HCT116 (cell line): ENCODE measurements around the gene POU6F1. TPM values are rescaled to one million over a fixed set of nuclear protein-coding genes. Genes with fewer than 3 reads are reported as not detected.

Source experiments
- ATAC-seq: fragments of 200-7000 bp; cut with Tn5 transposase; 2 replicates; pipeline ENCODE4 v1.9.1; 2020; ENCODE audit warnings: mild to moderate bottlenecking, moderate library complexity
- BruUV-seq: library from RNA; stranded (reverse); fragments of 400-500 nt; replicated peaks from 2 replicates; lab custom pipeline; 2021; lab: Mats Ljungman, UMichigan
- CTCF ChIA-PET: fragments of 300-600 bp; sonication (Branson Sonifier 250); formaldehyde crosslinking; loops from one replicate; lab custom pipeline; 2021; ENCODE audit warnings: antibody characterized with exemption; lab: Charles Lee
- POLR2A ChIA-PET: fragments of 300-600, 350-600 bp; sonication (Branson Sonifier 250); formaldehyde crosslinking; loops from one replicate; lab custom pipeline; 2021; ENCODE audit warnings: antibody characterized with exemption; lab: Charles Lee
- RAD21 ChIA-PET, 2 experiments: fragments of 300-600 bp; sonication (Branson Sonifier 250); formaldehyde crosslinking; loops; one replicate each; lab custom pipeline; 2023; ENCODE audit warnings: low total read pairs in 2 of 2; ENCODE audit not compliant: uncharacterized antibody in 2 of 2, unreplicated experiment in 2 of 2, low non-redundant PET in 1 of 2; lab: Charles Lee
- DNase-seq: peaks from one replicate; pipeline ENCODE4 v3.0.0-alpha.2; 2010; ENCODE audit warnings: low read depth, low spot score
- H2AFZ ChIP-seq: fragments of 200-600 bp; shearing (Covaris generic), sonication (generic); 2 replicates; pipeline ENCODE4 v1.6.1; 2017; ENCODE audit warnings: low read depth, mixed run types, mixed read lengths, antibody characterized with exemption, low read length; ENCODE audit not compliant: poor library complexity, severe bottlenecking
- H3K27ac ChIP-seq: 2 replicates; pipeline ENCODE4 v1.5.1; 2012; ENCODE audit warnings: low read depth, low read length
- H3K27me3 ChIP-seq: fragments of 200-600 bp; sonication (generic); 2 replicates; pipeline ENCODE4 v1.6.1; 2016; ENCODE audit warnings: mixed run types, low read length, mixed read lengths; ENCODE audit not compliant: insufficient read depth
- H3K36me3 ChIP-seq, 2 experiments: fragments of 200-500 bp in 1 of 2; fragments of 200-600 bp in 1 of 2; sonication (Bioruptor generic) in 1 of 2; sonication (generic) in 1 of 2; 2 replicates each; pipeline versions ENCODE4 v1.5.1 to v1.6.1; 2014 to 2016; ENCODE audit warnings: low read length in 2 of 2, inconsistent platforms in 1 of 2, mixed read lengths in 1 of 2, mixed run types in 1 of 2; ENCODE audit not compliant: insufficient read depth in 2 of 2, control insufficient read depth in 1 of 2
- H3K4me1 ChIP-seq, 2 experiments: fragments of 200-600 bp in 1 of 2; sonication (generic) in 1 of 2; 2 replicates each; pipeline versions ENCODE4 v1.5.1 to v1.6.1; 2012 to 2017; ENCODE audit warnings: low read length in 2 of 2, inconsistent platforms in 1 of 2, mild to moderate bottlenecking in 1 of 2, mixed read lengths in 1 of 2, mixed run types in 1 of 2, moderate library complexity in 1 of 2; ENCODE audit not compliant: insufficient read depth in 2 of 2, control insufficient read depth in 1 of 2
- H3K4me2 ChIP-seq: fragments of 200-600 bp; sonication (generic); 2 replicates; pipeline ENCODE4 v1.6.1; 2017; ENCODE audit warnings: mixed run types, low read length, mixed read lengths
- H3K4me3 ChIP-seq, 2 experiments: fragments of 200-600 bp in 1 of 2; sonication (generic) in 1 of 2; replicated peaks in 1 of 2; 2 replicates each; pipeline ENCODE4 v1.5.1; 2011 to 2016; ENCODE audit warnings: low read length in 2 of 2, control low read depth in 1 of 2, low read depth in 1 of 2, mild to moderate bottlenecking in 1 of 2, mixed read lengths in 1 of 2, mixed run types in 1 of 2
- H3K79me2 ChIP-seq: fragments of 200-600 bp; sonication (generic); 2 replicates; pipeline ENCODE4 v1.6.1; 2017; ENCODE audit warnings: mild to moderate bottlenecking, mixed run types, low read length, moderate library complexity, mixed read lengths; ENCODE audit not compliant: insufficient read depth
- H3K9ac ChIP-seq: fragments of 200-600 bp; sonication (generic); 2 replicates; pipeline ENCODE4 v1.6.1; 2016; ENCODE audit warnings: low read length, mixed read lengths
- H3K9me2 ChIP-seq: fragments of 200-600 bp; sonication (generic), shearing (Covaris generic); 2 replicates; pipeline ENCODE4 v1.6.1; 2017; ENCODE audit warnings: mixed run types, mild to moderate bottlenecking, moderate library complexity; ENCODE audit not compliant: insufficient read depth
- H3K9me3 ChIP-seq, 2 experiments: fragments of 200-500 bp in 1 of 2; fragments of 200-600 bp in 1 of 2; sonication (Bioruptor generic) in 1 of 2; sonication (generic) in 1 of 2; 2 replicates each; pipeline ENCODE4 v1.6.1; 2014 to 2017; ENCODE audit warnings: low read length in 2 of 2, mixed read lengths in 2 of 2, inconsistent platforms in 1 of 2, low read depth in 1 of 2, mild to moderate bottlenecking in 1 of 2, mixed run types in 1 of 2, moderate library complexity in 1 of 2; ENCODE audit not compliant: control insufficient read depth in 1 of 2, insufficient read depth in 1 of 2
- H4K20me1 ChIP-seq: fragments of 200-600 bp; sonication (generic), shearing (Covaris generic); 2 replicates; pipeline ENCODE4 v1.6.1; 2017; ENCODE audit warnings: mixed run types, mild to moderate bottlenecking, moderate library complexity; ENCODE audit not compliant: insufficient read depth
- CEBPB ChIP-seq: IDR thresholded peaks from 2 replicates; pipeline ENCODE4 v1.6.1; 2012; ENCODE audit warnings: low read depth
- ELF1 ChIP-seq: IDR thresholded peaks from 2 replicates; pipeline ENCODE4 v1.6.1; 2012; ENCODE audit warnings: low read depth, borderline replicate concordance
- POLR2AphosphoS5 ChIP-seq: IDR thresholded peaks from 2 replicates; pipeline ENCODE4 v1.6.1; 2011; ENCODE audit warnings: mild to moderate bottlenecking, low read depth, low read length, moderate library complexity
- SRF ChIP-seq: IDR thresholded peaks from 2 replicates; pipeline ENCODE4 v1.6.1; 2012; ENCODE audit warnings: low read depth
- ZNF274 ChIP-seq: fragments of 200-500 bp; sonication (Bioruptor generic); IDR thresholded peaks from 2 replicates; pipeline ENCODE4 v1.6.1; 2014; ENCODE audit warnings: mild to moderate bottlenecking, low read depth, low read length, inconsistent platforms
- intact Hi-C: fragments of 100-400 bp; cut with micrococcal nuclease; formaldehyde crosslinking; loops from 2 replicates; pipeline ENCODE4 v1.10.0; 2022
- total RNA-seq: library from RNA; stranded (reverse); gene quantifications from one replicate; pipeline ENCODE4 v1.2.1, GENCODE V29; 2021; ENCODE audit not compliant: unreplicated experiment
- TF ChIP-seq, protein P1 (sequence below), 3 experiments: fragments of 200-600 bp in 1 of 3; sonication (generic) in 1 of 3; IDR thresholded peaks in 2 of 3; conservative IDR thresholded peaks in 1 of 3; 2 replicates each; pipeline ENCODE4 v1.5.1; 2012 to 2017; ENCODE audit warnings: low read depth in 2 of 3, low read length in 2 of 3, antibody characterized with exemption in 1 of 3, borderline replicate concordance in 1 of 3, control low read depth in 1 of 3, mild to moderate bottlenecking in 1 of 3, mixed read lengths in 1 of 3, mixed run types in 1 of 3, moderate library complexity in 1 of 3; ENCODE audit not compliant: insufficient read depth in 1 of 3
- TF ChIP-seq, protein P2 (sequence below): IDR thresholded peaks from 2 replicates; pipeline ENCODE4 v1.6.1; 2011; ENCODE audit warnings: mild to moderate bottlenecking, low read length, moderate library complexity; ENCODE audit not compliant: insufficient replicate concordance; ENCODE audit errors: extremely low read depth

The POU6F1 gene
- total RNA-seq, 1 experiment from 2014 or later = 6.4 TPM

DNA sequence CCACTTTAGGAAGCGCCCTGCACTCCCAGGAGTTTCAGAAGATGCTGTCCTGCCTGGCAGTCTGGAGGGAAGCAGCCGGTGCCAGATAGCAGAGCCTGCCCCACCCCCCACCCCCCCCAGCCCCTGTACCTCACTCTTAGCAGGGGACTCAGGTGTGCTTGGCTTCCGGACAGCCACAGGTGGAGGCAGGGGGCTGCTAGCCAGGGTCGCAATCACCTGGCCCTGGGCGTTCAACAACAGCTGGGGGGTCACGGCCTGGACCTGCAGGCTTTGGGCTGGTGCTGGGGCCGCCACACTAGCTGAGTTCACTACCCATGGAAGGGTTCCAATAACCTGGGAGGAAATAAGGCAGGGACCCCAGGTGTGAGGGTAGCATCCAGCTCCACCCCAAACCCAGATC lies 22.0 kb downstream of the POU6F1 start:
- TF ChIP-seq POLR2AphosphoS5 = no peak
- no peak for TF ChIP-seq ELF1
- TF ChIP-seq, protein P1, sequence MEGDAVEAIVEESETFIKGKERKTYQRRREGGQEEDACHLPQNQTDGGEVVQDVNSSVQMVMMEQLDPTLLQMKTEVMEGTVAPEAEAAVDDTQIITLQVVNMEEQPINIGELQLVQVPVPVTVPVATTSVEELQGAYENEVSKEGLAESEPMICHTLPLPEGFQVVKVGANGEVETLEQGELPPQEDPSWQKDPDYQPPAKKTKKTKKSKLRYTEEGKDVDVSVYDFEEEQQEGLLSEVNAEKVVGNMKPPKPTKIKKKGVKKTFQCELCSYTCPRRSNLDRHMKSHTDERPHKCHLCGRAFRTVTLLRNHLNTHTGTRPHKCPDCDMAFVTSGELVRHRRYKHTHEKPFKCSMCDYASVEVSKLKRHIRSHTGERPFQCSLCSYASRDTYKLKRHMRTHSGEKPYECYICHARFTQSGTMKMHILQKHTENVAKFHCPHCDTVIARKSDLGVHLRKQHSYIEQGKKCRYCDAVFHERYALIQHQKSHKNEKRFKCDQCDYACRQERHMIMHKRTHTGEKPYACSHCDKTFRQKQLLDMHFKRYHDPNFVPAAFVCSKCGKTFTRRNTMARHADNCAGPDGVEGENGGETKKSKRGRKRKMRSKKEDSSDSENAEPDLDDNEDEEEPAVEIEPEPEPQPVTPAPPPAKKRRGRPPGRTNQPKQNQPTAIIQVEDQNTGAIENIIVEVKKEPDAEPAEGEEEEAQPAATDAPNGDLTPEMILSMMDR (IDR thresholded peaks at IDR 0.05 in 2 of 3, conservative IDR thresholded peaks at IDR 0.05 in 1 of 3; ENCODE audit: borderline replicate concordance in 1 of 3, insufficient read depth in 1 of 3, low read depth in 2 of 3, low read length in 2 of 3) = no peak
- no peak for TF ChIP-seq ZNF274
- no peak for TF ChIP-seq SRF
- no peak for TF ChIP-seq CEBPB
- TF ChIP-seq, protein P2, sequence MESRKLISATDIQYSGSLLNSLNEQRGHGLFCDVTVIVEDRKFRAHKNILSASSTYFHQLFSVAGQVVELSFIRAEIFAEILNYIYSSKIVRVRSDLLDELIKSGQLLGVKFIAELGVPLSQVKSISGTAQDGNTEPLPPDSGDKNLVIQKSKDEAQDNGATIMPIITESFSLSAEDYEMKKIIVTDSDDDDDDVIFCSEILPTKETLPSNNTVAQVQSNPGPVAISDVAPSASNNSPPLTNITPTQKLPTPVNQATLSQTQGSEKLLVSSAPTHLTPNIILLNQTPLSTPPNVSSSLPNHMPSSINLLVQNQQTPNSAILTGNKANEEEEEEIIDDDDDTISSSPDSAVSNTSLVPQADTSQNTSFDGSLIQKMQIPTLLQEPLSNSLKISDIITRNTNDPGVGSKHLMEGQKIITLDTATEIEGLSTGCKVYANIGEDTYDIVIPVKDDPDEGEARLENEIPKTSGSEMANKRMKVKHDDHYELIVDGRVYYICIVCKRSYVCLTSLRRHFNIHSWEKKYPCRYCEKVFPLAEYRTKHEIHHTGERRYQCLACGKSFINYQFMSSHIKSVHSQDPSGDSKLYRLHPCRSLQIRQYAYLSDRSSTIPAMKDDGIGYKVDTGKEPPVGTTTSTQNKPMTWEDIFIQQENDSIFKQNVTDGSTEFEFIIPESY = no peak
- Histone ChIP-seq H3K4me3 (no peak overlapping the region), H3K4me1 (peaks cover 5 to 12% of the 10 kb centered on the region in 2 experiments), H4K20me1 (no peaks in the 10 kb centered on the region), H3K9me3 (no peaks in the 10 kb centered on the region), H3K9ac (no peak overlapping the region), H3K9me2 (no peaks in the 10 kb centered on the region), H2AFZ (no peak overlapping the region), H3K27ac (no peak overlapping the region), H3K27me3 (no peaks in the 10 kb centered on the region), H3K4me2 (no peak overlapping the region), H3K36me3 (no peaks in the 10 kb centered on the region), H3K79me2 (no peaks in the 10 kb centered on the region)
- no peak for DNase-seq
- POLR2A ChIA-PET = no interaction called here
- BruUV-seq = no TSS peak
- intact Hi-C loops = no loop called here
- CTCF ChIA-PET = no interaction called here
- RAD21 ChIA-PET = no interaction called here
- no peak for ATAC-seq
